Activated CD8-positive, alpha-beta T cell treated with anti-CD3 and anti-CD28 coated beads for 36 hours (primary cell): ENCODE measurements around the gene SIGMAR1. TPM values are rescaled to one million over a fixed set of nuclear protein-coding genes. Genes with fewer than 3 reads are reported as not detected.

Source experiments
- ATAC-seq: fragments of 200-7000 bp; cut with Tn5 transposase; one replicate; pipeline ENCODE4 v1.10.0; 2021; ENCODE audit warnings: mild to moderate bottlenecking, moderate library complexity
- CTCF ChIA-PET: fragments of 350-600 bp; sonication (Branson Sonifier 250); formaldehyde crosslinking; loops from one replicate; lab custom pipeline; 2021; ENCODE audit warnings: antibody characterized with exemption; lab: Charles Lee
- POLR2A ChIA-PET: fragments of 350-600 bp; sonication (Branson Sonifier 250); formaldehyde crosslinking; loops from one replicate; lab custom pipeline; 2021; ENCODE audit warnings: antibody characterized with exemption; lab: Charles Lee
- DNase-seq: peaks from one replicate; pipeline ENCODE4 v3.0.0-alpha.2; 2020
- H3K27ac Mint-ChIP-seq: one replicate; pipeline ENCODE4 v1.8.0; 2021; ENCODE audit warnings: mild to moderate bottlenecking, mixed read lengths
- H3K27me3 Mint-ChIP-seq: one replicate; pipeline ENCODE4 v1.8.0; 2021; ENCODE audit warnings: mixed read lengths
- H3K36me3 Mint-ChIP-seq: one replicate; pipeline ENCODE4 v1.8.0; 2021; ENCODE audit warnings: low read depth, mixed read lengths
- H3K4me1 Mint-ChIP-seq: one replicate; pipeline ENCODE4 v1.8.0; 2021; ENCODE audit warnings: low read depth, mixed read lengths
- H3K4me3 Mint-ChIP-seq: one replicate; pipeline ENCODE4 v1.8.0; 2021; ENCODE audit warnings: mild to moderate bottlenecking, moderate library complexity, mixed read lengths
- H3K9me3 Mint-ChIP-seq: one replicate; pipeline ENCODE4 v1.8.0; 2021; ENCODE audit warnings: mixed read lengths
- CTCF ChIP-seq: fragments of 200-600 bp; IDR thresholded peaks from one replicate; pipeline ENCODE4 v1.8.0; 2022; ENCODE audit warnings: antibody characterized with exemption, mild to moderate bottlenecking
- intact Hi-C: fragments of 100-400 bp; cut with micrococcal nuclease; formaldehyde crosslinking; loops from one replicate; pipeline ENCODE4 v1.10.0; 2022
- total RNA-seq, 2 experiments: library from RNA; stranded (reverse); gene quantifications; one replicate each; pipeline ENCODE4 v1.2.3, GENCODE V29; 2021

The SIGMAR1 gene
- total RNA-seq, 2 experiments from 2014 or later, result 80.7 to 81.2 TPM

- no peak for ATAC-seq
- Mint-ChIP-seq H3K4me3 (no peak overlapping the region), H3K9me3 (no peaks in the 10 kb centered on the region), H3K36me3 (peaks cover 8% of the 10 kb centered on the region), H3K27ac (no peak overlapping the region), H3K27me3 (no peaks in the 10 kb centered on the region), H3K4me1 (peaks cover 12% of the 10 kb centered on the region)
- intact Hi-C loops, result no loop called here
- POLR2A ChIA-PET, result interaction anchor here (0.6 to 5.7 kb wide), 3 partner anchors 10 to 913 kb away, joined by 5 to 34 read pairs (median 5); partner anchors contain the start of genes GALT and SIGMAR1
- CTCF ChIA-PET, result interaction anchor here (0.7 to 1.7 kb wide), 3 partner anchors 8 to 22 kb away, joined by 3 to 6 read pairs (median 4); partner anchors contain the start of gene GALT
- no peak for DNase-seq
- TF ChIP-seq CTCF, result no peak
Measured at GRCh38 chr9:34656992-34657391, 19.4 kb upstream of the SIGMAR1 start.

GRCh38 chr9:34655394-34655793, 17.8 kb upstream of the SIGMAR1 start:
- H3K27me3 Mint-ChIP-seq, result no peaks in the 10 kb centered on the region
- ATAC-seq, result no peak
- peaks cover 14% of the 10 kb centered on the region for H3K4me1 Mint-ChIP-seq
- H3K27ac Mint-ChIP-seq, result no peak overlapping the region
- TF ChIP-seq CTCF, result no peak
- ChIA-PET CTCF (interaction anchor here (1.4 kb wide), 1 partner anchor 9 kb away, joined by 3 read pairs; no protein-coding TSS in a partner anchor), POLR2A (interaction anchor here (1.0 to 1.5 kb wide), 2 partner anchors 8 to 10 kb away, joined by 3 to 4 read pairs; no protein-coding TSS in a partner anchor)
- H3K9me3 Mint-ChIP-seq, result no peaks in the 10 kb centered on the region
- peaks cover 8% of the 10 kb centered on the region for H3K36me3 Mint-ChIP-seq
- H3K4me3 Mint-ChIP-seq, result no peak overlapping the region
- DNase-seq, result no peak
- intact Hi-C loops, result no loop called here

GRCh38 chr9:34654323-34655051, 16.9 kb upstream of the SIGMAR1 start:
- no peak for TF ChIP-seq CTCF
- Mint-ChIP-seq H3K27ac (no peak overlapping the region), H3K4me1 (peaks cover 14% of the 10 kb centered on the region), H3K4me3 (no peak overlapping the region), H3K36me3 (peaks cover 10% of the 10 kb centered on the region), H3K9me3 (no peaks in the 10 kb centered on the region), H3K27me3 (no peaks in the 10 kb centered on the region)
- ChIA-PET CTCF (no interaction called here), POLR2A (interaction anchor here (1.9 kb wide), 1 partner anchor 16 kb away, joined by 7 read pairs; the partner anchor contains the start of gene SIGMAR1)
- no peak for DNase-seq
- intact Hi-C loops, result no loop called here
- no peak for ATAC-seq

DNA sequence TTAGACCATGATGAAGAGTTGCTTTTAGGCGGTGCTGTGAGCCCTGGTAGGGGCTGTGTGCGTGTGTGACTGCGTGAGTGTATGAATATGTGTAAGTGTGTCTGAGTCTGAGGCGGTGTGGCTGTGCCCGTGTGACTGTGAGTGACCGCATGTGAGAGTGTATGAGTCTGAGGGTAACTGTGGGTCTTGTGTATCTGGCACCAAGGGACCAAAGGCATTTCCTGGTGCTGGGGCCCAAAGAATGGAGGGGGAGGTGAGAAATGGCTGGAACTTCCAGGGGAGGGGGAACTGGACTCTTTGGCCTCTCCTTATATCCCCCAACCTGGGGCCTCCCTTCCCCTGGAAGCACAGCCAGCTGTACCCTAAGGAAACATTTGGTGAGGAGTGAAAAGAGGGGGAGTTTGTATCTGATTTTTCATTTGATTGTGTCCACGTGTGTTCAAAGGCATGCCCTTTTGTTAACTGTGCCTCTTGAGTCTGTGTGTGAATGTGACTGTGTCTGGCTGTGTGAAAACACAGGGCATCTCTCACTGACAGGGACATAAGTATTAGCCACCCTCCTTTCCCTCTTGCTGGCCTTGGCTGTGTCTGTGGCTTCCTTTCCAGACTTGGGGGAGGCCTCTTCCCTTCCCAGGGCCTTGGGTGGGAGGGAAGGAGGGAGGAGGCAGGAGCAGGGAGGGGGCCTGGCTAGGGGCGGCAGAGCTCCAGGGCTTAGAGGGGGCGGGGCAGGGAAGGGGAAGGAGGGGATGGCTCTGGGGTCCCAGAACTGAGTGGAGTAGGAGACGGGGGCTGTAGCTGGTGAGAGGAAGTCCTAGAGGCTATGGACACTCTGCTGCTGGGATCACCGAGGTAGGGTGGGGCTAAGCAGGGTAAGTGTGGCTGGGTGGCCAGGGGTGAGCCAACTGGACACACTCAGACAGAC, 15.8 kb upstream of the SIGMAR1 start:
- Mint-ChIP-seq H3K9me3 (no peaks in the 10 kb centered on the region), H3K27me3 (no peaks in the 10 kb centered on the region), H3K4me1 (peaks cover 17% of the 10 kb centered on the region), H3K36me3 (peaks cover 18% of the 10 kb centered on the region), H3K4me3 (no peak overlapping the region), H3K27ac (peak overlapping the region; percentile 26)
- ChIA-PET CTCF (interaction anchor here (1.2 kb wide), 2 partner anchors 10 to 62 kb away, joined by 3 to 4 read pairs; no protein-coding TSS in a partner anchor), POLR2A (interaction anchor here (1.6 to 1.9 kb wide), 2 partner anchors 9 to 15 kb away, joined by 4 to 7 read pairs; partner anchors contain the start of genes CCL27 and SIGMAR1)
- intact Hi-C loops, result no loop called here
- TF ChIP-seq CTCF, result no peak
- no peak for ATAC-seq
- DNase-seq, result no peak
